BE2C (cell line): ENCODE results near the gene GALNT1. TPM values are rescaled to one million over a fixed set of nuclear protein-coding genes. Genes with fewer than 3 reads are reported as not detected.

Experiments used
- DNase-seq: peaks from one replicate; pipeline ENCODE4 v3.0.0-alpha.2; 2020
- H3K27me3 ChIP-seq: fragments of 250-450 bp; sonication (Bioruptor Pico); 2 replicates; pipeline ENCODE4 v1.5.1; 2020; ENCODE audit warnings: mild to moderate bottlenecking
- H3K36me3 ChIP-seq: fragments of 250-450 bp; sonication (Bioruptor Pico); 2 replicates; pipeline ENCODE4 v1.5.1; 2020; ENCODE audit warnings: mild to moderate bottlenecking
- H3K4me1 ChIP-seq: fragments of 250-450 bp; sonication (Bioruptor Pico); 2 replicates; pipeline ENCODE4 v1.5.1; 2020
- H3K4me3 ChIP-seq: 2 replicates; pipeline ENCODE4 v1.5.1; 2011; ENCODE audit warnings: low read depth, low read length
- H3K9me3 ChIP-seq: fragments of 250-450 bp; sonication (Bioruptor Pico); 2 replicates; pipeline ENCODE4 v1.5.1; 2020
- CTCF ChIP-seq: IDR thresholded peaks from 2 replicates; pipeline ENCODE4 v1.5.1; 2012; ENCODE audit warnings: mild to moderate bottlenecking, low read depth, low read length
- polyA plus RNA-seq: library from polyadenylated mRNA; unstranded; fragments of >200 nt; gene quantifications from one replicate; pipeline ENCODE4 v1.2.1, GENCODE V29; 2012; ENCODE audit warnings: low read depth, missing spikeins; ENCODE audit not compliant: insufficient read length, insufficient read depth

The GALNT1 gene
- polyA plus RNA-seq: 22.3 TPM

- no peaks in the 10 kb centered on the region for H3K36me3 ChIP-seq
- H3K4me3 ChIP-seq: peak within 1 kb of the TSS; percentile 67
- DNase-seq: no peak
- TF ChIP-seq CTCF: no peak
- H3K4me1 ChIP-seq: no peaks in the 10 kb centered on the region
- H3K9me3 ChIP-seq: no peaks in the 10 kb centered on the region
- no peaks in the 10 kb centered on the region for H3K27me3 ChIP-seq
Measured at GRCh38 chr18:35581546-35581897, at the start of gene GALNT1. TSS of gene GALNT1 (plus strand) at chr18:35581740. CDS start at chr18:35654663, 72,923 bp downstream.

- H3K9me3 ChIP-seq: no peaks in the 10 kb centered on the region
- no peaks in the 10 kb centered on the region for H3K27me3 ChIP-seq
- no peaks in the 10 kb centered on the region for H3K4me1 ChIP-seq
- H3K4me3 ChIP-seq: no peak overlapping the region
- no peaks in the 10 kb centered on the region for H3K36me3 ChIP-seq
- no peak for TF ChIP-seq CTCF
- DNase-seq: no peak
Measured at GRCh38 chr18:35533916-35534405, 47.6 kb upstream of the GALNT1 start.

- no peak for DNase-seq
- Histone ChIP-seq H3K36me3 (no peaks in the 10 kb centered on the region), H3K4me1 (no peaks in the 10 kb centered on the region), H3K9me3 (no peaks in the 10 kb centered on the region), H3K27me3 (no peaks in the 10 kb centered on the region), H3K4me3 (no peak overlapping the region)
- no peak for TF ChIP-seq CTCF
Measured at GRCh38 chr18:35535297-35535696, 46.2 kb upstream of the GALNT1 start.

- Histone ChIP-seq H3K9me3 (no peaks in the 10 kb centered on the region), H3K4me1 (no peaks in the 10 kb centered on the region), H3K36me3 (no peaks in the 10 kb centered on the region), H3K27me3 (no peaks in the 10 kb centered on the region), H3K4me3 (no peak overlapping the region)
- no peak for TF ChIP-seq CTCF
- DNase-seq: no peak
Measured at GRCh38 chr18:35542356-35542755, 39.2 kb upstream of the GALNT1 start.

- H3K9me3 ChIP-seq: no peaks in the 10 kb centered on the region
- no peaks in the 10 kb centered on the region for H3K36me3 ChIP-seq
- H3K4me3 ChIP-seq: no peak overlapping the region
- H3K4me1 ChIP-seq: no peaks in the 10 kb centered on the region
- DNase-seq: no peak
- no peaks in the 10 kb centered on the region for H3K27me3 ChIP-seq
- TF ChIP-seq CTCF: no peak
Measured at GRCh38 chr18:35547008-35547605, 34.4 kb upstream of the GALNT1 start.

- H3K9me3 ChIP-seq: no peaks in the 10 kb centered on the region
Measured at GRCh38 chr18:35549564-35549963, 32.0 kb upstream of the GALNT1 start.

More at GRCh38 chr18:35549564-35549963, 32.0 kb upstream of the GALNT1 start:
- Histone ChIP-seq H3K27me3 (no peaks in the 10 kb centered on the region), H3K4me1 (no peaks in the 10 kb centered on the region), H3K4me3 (no peak overlapping the region), H3K36me3 (no peaks in the 10 kb centered on the region)
- no peak for TF ChIP-seq CTCF
- DNase-seq: no peak
